ENCODE data around the gene STIM1.

Gene STIM1

GRCh38 chr11:3833449-3833848, 22.0 kb upstream of the STIM1 start:
- Histone ChIP-seq H3K27ac (ENCODE audit: low read depth, low read length) (no peak overlapping the region), H3K4me1 (ENCODE audit: control insufficient read depth, insufficient read depth, low read length) (no peaks in the 10 kb centered on the region), H3K36me3 (ENCODE audit: control insufficient read depth, insufficient read depth, low read length) (peaks cover 5% of the 10 kb centered on the region)

DNA sequence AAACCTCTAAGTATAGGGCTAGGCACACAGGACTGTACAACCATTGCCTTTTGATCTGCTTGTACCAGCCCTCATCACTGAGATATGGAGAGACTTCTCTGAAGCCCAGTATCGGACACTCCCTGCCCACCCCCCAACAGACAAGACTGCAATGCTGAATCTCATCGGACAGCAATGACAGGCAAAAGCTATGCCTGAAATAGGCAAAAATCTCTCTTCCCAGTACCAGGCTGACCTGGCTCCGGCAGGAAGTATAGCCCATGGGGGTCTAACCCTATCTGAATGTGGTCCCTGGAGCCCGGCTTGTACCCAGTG, 21.2 kb upstream of the STIM1 start:
- H3K27me3 ChIP-seq (ENCODE audit: control insufficient read depth, insufficient read depth, low read length): no peaks in the 10 kb centered on the region
- no peak overlapping the region for H3K4me3 ChIP-seq (ENCODE audit: low read length)
- H3K9ac ChIP-seq (ENCODE audit: low read length): no peak overlapping the region
- H3K27ac ChIP-seq (ENCODE audit: low read depth, low read length): no peak overlapping the region
- H3K4me1 ChIP-seq (ENCODE audit: control insufficient read depth, insufficient read depth, low read length): no peaks in the 10 kb centered on the region
- peaks cover 5% of the 10 kb centered on the region for H3K36me3 ChIP-seq (ENCODE audit: control insufficient read depth, insufficient read depth, low read length)

More at GRCh38 chr11:3833449-3833848, 22.0 kb upstream of the STIM1 start:
- no peak overlapping the region for H3K4me3 ChIP-seq (ENCODE audit: low read length)
- no peaks in the 10 kb centered on the region for H3K27me3 ChIP-seq (ENCODE audit: control insufficient read depth, insufficient read depth, low read length)
- H3K9ac ChIP-seq (ENCODE audit: low read length): no peak overlapping the region

DNA sequence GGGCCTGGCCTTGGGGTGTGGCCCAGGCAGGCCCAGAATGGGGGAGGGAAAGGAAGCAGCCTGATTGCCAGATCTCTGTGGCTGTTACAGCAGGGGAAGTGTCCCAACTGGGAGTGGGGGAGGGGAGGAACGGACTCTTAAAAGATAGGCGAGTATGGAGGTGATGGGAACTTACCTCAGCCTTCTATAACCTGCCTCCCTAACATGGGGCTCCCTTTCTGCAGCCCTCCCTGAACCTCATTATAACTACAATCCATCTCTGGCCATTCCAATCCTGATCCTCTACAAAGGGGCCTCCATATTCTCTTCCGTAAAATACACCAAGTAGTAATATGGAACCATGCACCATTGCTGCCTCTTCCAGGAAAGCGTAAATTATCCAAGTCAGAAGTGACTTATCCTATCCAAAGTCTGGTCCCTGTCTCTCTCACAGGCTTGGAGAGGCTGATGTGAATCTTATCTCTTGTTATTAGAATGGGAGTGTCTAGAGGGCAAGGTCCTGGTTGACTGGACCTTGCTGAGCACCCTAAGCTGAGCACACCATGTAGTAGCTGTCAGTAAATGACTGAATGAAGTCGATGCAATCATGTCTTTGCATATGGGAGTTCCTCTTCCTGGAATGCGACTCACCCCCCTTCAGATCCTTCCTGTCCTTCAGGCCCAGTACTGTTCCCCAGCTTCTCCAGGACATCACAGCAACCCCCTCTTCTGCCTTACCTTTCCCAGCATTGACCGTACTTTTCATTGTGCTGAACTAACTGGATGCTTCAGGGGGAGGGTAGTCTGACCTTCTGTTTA, 20.6 kb upstream of the STIM1 start:
- Histone ChIP-seq H3K4me3 (ENCODE audit: low read length) (peak overlapping the region; percentile 9), H3K9ac (ENCODE audit: low read length) (no peak overlapping the region), H3K4me1 (ENCODE audit: control insufficient read depth, insufficient read depth, low read length) (peaks cover 4% of the 10 kb centered on the region), H3K27me3 (ENCODE audit: control insufficient read depth, insufficient read depth, low read length) (no peaks in the 10 kb centered on the region), H3K27ac (ENCODE audit: low read depth, low read length) (no peak overlapping the region), H3K36me3 (ENCODE audit: control insufficient read depth, insufficient read depth, low read length) (peaks cover 5% of the 10 kb centered on the region)

DNA sequence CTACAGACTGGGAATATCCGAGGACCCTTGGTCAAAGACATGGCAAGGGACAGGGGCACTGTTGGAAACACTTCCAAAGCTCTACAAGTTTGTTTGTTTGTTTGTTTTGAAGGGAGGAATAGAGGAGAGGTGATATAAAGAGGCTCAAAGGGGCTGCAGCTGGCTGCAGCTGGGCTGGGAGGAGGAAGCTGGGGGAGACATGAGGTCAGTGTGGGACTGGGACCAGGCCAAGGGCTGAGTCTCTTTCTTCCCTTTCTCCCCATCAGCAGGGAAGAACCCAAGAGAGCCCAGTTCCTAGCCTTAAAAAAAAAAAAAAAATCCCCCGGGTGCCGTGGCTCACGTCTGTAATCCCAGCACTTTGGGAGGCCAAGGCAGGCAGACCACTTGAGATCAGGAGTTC, 19.7 kb upstream of the STIM1 start:
- peak overlapping the region; percentile 9 for H3K4me3 ChIP-seq (ENCODE audit: low read length)
- no peak overlapping the region for H3K27ac ChIP-seq (ENCODE audit: low read depth, low read length)
- H3K9ac ChIP-seq (ENCODE audit: low read length): no peak overlapping the region
- H3K27me3 ChIP-seq (ENCODE audit: control insufficient read depth, insufficient read depth, low read length): no peaks in the 10 kb centered on the region
- peaks cover 5% of the 10 kb centered on the region for H3K36me3 ChIP-seq (ENCODE audit: control insufficient read depth, insufficient read depth, low read length)
- H3K4me1 ChIP-seq (ENCODE audit: control insufficient read depth, insufficient read depth, low read length): peaks cover 7% of the 10 kb centered on the region

GRCh38 chr11:3836903-3837302, 18.6 kb upstream of the STIM1 start:
- H3K9ac ChIP-seq (ENCODE audit: low read length): no peak overlapping the region
- no peaks in the 10 kb centered on the region for H3K27me3 ChIP-seq (ENCODE audit: control insufficient read depth, insufficient read depth, low read length)
- H3K27ac ChIP-seq (ENCODE audit: low read depth, low read length): no peak overlapping the region
- H3K36me3 ChIP-seq (ENCODE audit: control insufficient read depth, insufficient read depth, low read length): peaks cover 5% of the 10 kb centered on the region
- no peak overlapping the region for H3K4me3 ChIP-seq (ENCODE audit: low read length)
- peaks cover 7% of the 10 kb centered on the region for H3K4me1 ChIP-seq (ENCODE audit: control insufficient read depth, insufficient read depth, low read length)

DNA sequence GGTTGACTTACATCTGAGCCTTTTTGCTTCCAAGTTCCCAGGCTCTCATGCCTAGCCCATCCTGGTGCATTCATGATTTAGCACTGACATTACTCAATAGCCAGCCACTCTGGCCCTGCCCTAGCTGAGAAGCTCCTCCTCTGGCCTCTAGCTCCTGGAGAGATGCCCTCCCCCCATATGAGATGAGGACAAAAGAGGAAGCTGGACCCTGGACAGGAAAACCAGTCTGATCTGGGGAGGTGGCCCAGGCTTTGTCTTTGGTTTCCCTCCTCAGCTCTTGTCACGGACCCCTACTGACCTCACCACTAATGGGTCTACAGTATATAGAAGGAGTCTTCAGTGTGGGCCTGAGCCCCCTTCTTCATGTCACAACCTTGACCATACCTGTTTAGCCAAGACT, 17.7 kb upstream of the STIM1 start:
- H3K27me3 ChIP-seq (ENCODE audit: control insufficient read depth, insufficient read depth, low read length): no peaks in the 10 kb centered on the region
- H3K36me3 ChIP-seq (ENCODE audit: control insufficient read depth, insufficient read depth, low read length): peaks cover 5% of the 10 kb centered on the region
- no peak overlapping the region for H3K9ac ChIP-seq (ENCODE audit: low read length)
- H3K4me1 ChIP-seq (ENCODE audit: control insufficient read depth, insufficient read depth, low read length): peaks cover 7% of the 10 kb centered on the region
- peak overlapping the region; percentile 4 for H3K4me3 ChIP-seq (ENCODE audit: low read length)
- no peak overlapping the region for H3K27ac ChIP-seq (ENCODE audit: low read depth, low read length)

DNA sequence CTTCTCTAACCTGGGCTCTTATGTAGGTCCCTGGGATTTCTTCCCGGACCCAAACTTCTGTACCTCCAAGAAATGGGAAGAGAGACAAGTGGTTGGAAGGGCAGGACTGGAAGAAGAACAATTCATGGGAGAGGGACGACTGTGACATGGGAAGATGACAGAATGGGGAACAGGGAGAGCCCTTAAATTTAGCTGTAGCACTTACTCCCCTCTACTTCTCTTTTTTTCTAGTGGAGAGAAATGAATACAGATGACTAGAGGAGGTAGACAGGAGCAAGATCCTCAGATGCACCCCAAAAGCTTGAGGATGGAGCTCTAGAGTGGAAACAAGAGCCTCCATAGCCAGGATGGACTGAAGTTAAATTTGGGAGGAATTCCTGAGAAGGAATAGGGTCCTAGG, 17.0 kb upstream of the STIM1 start:
- Histone ChIP-seq H3K4me1 (ENCODE audit: control insufficient read depth, insufficient read depth, low read length) (peaks cover 7% of the 10 kb centered on the region), H3K27ac (ENCODE audit: low read depth, low read length) (no peak overlapping the region), H3K4me3 (ENCODE audit: low read length) (peak overlapping the region; percentile 39), H3K36me3 (ENCODE audit: control insufficient read depth, insufficient read depth, low read length) (peaks cover 5% of the 10 kb centered on the region), H3K27me3 (ENCODE audit: control insufficient read depth, insufficient read depth, low read length) (no peaks in the 10 kb centered on the region), H3K9ac (ENCODE audit: low read length) (no peak overlapping the region)

DNA sequence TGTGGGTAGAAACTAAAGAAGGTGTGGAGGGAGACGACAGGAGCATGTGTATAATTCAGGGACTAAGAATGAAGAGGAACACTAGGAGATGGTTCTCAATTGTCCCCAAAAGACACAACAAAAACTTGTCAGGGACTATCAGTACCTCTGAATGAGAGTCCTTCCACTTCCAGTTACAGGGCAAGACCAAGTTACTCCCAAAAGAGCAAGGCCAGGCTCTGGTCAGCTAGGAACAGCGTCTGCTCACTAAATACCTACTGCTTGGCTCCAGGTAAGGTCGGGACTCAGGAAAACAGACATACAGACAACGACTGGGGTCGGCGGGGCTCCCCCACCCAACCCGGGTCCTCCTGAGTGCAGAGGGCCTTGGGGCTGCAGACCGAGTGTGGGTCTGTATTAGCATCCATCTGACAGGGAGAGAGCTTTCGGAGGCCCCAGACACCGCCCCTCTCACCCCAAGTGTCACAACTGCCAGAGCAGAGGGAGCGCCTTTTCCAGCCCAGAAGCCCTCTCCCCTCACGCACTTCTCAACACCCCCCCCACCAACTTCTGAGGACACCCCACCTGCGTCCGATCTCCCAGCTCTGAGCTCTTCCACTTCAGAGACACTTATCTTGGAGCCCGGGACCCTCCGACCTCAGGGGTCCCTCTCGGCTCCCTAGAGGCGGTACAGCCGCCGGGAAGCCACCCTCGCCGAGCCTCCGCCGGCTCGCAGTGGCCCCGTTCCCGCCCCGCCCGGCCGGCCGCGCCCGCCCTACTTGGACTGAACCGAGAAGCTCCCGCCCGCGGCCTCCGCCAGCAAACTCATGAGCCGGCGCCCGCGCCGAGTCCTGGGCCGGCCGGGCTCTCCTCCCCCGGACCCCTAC, 15.2 kb upstream of the STIM1 start:
- Histone ChIP-seq H3K27ac (ENCODE audit: low read depth, low read length) (peak overlapping the region; percentile 98), H3K36me3 (ENCODE audit: control insufficient read depth, insufficient read depth, low read length) (no peaks in the 10 kb centered on the region), H3K9ac (ENCODE audit: low read length) (peak overlapping the region; percentile 64), H3K4me3 (ENCODE audit: low read length) (peak overlapping the region; percentile 85), H3K27me3 (ENCODE audit: control insufficient read depth, insufficient read depth, low read length) (no peaks in the 10 kb centered on the region), H3K4me1 (ENCODE audit: control insufficient read depth, insufficient read depth, low read length) (peaks cover 7% of the 10 kb centered on the region)

GRCh38 chr11:3840870-3841425, 14.5 kb upstream of the STIM1 start, which contains the start of gene RHOG:
TSS of gene RHOG (minus strand) at chr11:3840959. CDS start at chr11:3828138, 12,821 bp downstream.
- Histone ChIP-seq H3K27me3 (ENCODE audit: control insufficient read depth, insufficient read depth, low read length) (no peaks in the 10 kb centered on the region), H3K9ac (ENCODE audit: low read length) (peak within 1 kb of the TSS; percentile 85), H3K27ac (ENCODE audit: low read depth, low read length) (peak within 1 kb of the TSS; percentile 98), H3K4me3 (ENCODE audit: low read length) (peak within 1 kb of the TSS; percentile 85), H3K36me3 (ENCODE audit: control insufficient read depth, insufficient read depth, low read length) (no peaks in the 10 kb centered on the region), H3K4me1 (ENCODE audit: control insufficient read depth, insufficient read depth, low read length) (peaks cover 7% of the 10 kb centered on the region)

DNA sequence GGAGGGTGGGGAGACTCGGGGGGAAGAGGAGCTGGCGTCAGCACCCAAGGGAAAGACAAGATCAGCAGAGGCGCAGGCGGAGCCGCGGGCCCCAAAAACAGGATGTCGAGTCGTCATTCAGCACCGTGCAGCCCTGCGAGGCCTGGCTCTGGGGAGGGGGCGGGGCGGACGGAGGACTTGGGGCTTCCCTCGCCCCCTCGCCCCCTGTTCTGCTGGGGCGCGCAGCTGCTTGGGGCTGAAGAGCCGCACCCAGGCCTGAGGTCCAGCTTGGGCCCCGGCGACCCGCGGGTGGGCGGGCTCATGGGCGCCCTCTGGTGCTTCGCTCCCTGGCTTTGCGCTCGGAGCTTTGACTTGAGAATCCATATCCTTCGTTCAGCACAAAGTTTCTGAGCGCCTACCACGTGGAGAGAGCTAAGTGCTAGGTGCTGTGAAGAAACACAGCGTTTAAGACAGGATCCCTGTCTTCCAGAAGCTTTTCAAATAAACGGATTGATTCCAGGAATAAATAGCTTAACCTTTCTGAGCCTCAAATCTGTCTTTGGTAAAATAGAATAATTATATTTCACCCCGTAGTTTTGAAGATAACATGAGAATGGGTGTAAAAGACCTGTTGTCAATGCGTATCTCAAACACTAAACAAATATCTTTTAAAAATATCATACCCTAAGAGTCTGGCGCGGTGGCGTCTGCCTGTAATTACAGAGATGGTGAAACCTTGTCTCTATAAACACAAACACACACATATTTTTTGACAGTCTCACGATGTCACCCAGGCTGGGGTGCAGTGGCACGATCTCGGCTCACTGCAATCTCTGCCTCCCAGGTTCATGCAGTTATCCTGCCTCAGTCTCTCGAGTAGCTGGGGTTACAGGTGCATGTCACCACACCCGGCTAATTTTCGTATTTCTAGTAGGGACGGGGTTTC, 13.8 kb upstream of the STIM1 start:
- no peaks in the 10 kb centered on the region for H3K27me3 ChIP-seq (ENCODE audit: control insufficient read depth, insufficient read depth, low read length)
- H3K4me1 ChIP-seq (ENCODE audit: control insufficient read depth, insufficient read depth, low read length): peaks cover 7% of the 10 kb centered on the region
- H3K36me3 ChIP-seq (ENCODE audit: control insufficient read depth, insufficient read depth, low read length): no peaks in the 10 kb centered on the region
- peak overlapping the region; percentile 98 for H3K27ac ChIP-seq (ENCODE audit: low read depth, low read length)
- peak overlapping the region; percentile 74 for H3K4me3 ChIP-seq (ENCODE audit: low read length)
- H3K9ac ChIP-seq (ENCODE audit: low read length): peak overlapping the region; percentile 85

- Histone ChIP-seq H3K4me1 (ENCODE audit: control insufficient read depth, insufficient read depth, low read length) (peaks cover 7% of the 10 kb centered on the region), H3K27ac (ENCODE audit: low read depth, low read length) (no peak overlapping the region), H3K27me3 (ENCODE audit: control insufficient read depth, insufficient read depth, low read length) (no peaks in the 10 kb centered on the region), H3K4me3 (ENCODE audit: low read length) (no peak overlapping the region), H3K36me3 (ENCODE audit: control insufficient read depth, insufficient read depth, low read length) (no peaks in the 10 kb centered on the region), H3K9ac (ENCODE audit: low read length) (no peak overlapping the region)
These were observed 12.1 kb upstream of the STIM1 start for GRCh38 chr11:3843326-3843725.

DNA sequence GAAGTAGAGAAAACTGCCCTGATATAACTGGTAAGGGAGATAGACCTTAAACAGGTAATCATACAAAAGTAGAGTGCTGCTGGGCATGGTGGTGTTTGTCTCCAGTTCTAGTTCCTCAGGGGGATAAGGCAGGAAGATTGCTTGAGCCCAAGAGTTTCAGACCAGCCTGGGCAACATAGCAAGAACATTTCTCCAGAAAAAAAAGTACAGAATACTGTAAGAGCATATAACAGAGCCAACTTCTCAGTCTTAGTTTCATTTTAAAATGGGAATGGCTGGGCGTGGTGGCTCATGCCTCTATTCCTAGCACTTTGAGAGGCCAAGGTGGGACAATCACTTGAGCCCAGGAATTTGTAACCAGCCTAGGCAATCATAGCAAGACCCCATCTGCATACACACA, 10.2 kb upstream of the STIM1 start:
- no peaks in the 10 kb centered on the region for H3K4me1 ChIP-seq (ENCODE audit: control insufficient read depth, insufficient read depth, low read length)
- no peak overlapping the region for H3K27ac ChIP-seq (ENCODE audit: low read depth, low read length)
- H3K9ac ChIP-seq (ENCODE audit: low read length): no peak overlapping the region
- no peak overlapping the region for H3K4me3 ChIP-seq (ENCODE audit: low read length)
- no peaks in the 10 kb centered on the region for H3K27me3 ChIP-seq (ENCODE audit: control insufficient read depth, insufficient read depth, low read length)
- no peaks in the 10 kb centered on the region for H3K36me3 ChIP-seq (ENCODE audit: control insufficient read depth, insufficient read depth, low read length)

Measured in rectal smooth muscle tissue (tissue), 1 donor.